Adrenal gland (tissue), 12 donors: ENCODE data around the gene BCL11B. TPM values are rescaled to one million over a fixed set of nuclear protein-coding genes. Genes with fewer than 3 reads are reported as not detected.

Source experiments
- DNase-seq, 7 donors: peaks; one replicate each; pipeline ENCODE4 v3.0.0-alpha.2; 2019 to 2020
- H3K27ac ChIP-seq, 5 donors: fragments of 200-600 bp; sonication (generic) in 4 of 5; 1 replicate in 3 of 5; 2 replicates in 2 of 5; pipeline versions ENCODE4 v1.5.1 to v1.8.0; 2016 to 2020; ENCODE audit warnings: mild to moderate bottlenecking in 1 of 5
- H3K27me3 ChIP-seq: fragments of 200-600 bp; 2 replicates; pipeline ENCODE4 v1.8.0; 2021
- H3K36me3 ChIP-seq, 2 donors: fragments of 200-600 bp; replicated peaks in 1 of 2; 1 replicate in 1 of 2; 2 replicates in 1 of 2; pipeline versions ENCODE4 v1.5.1 to v1.8.0; 2018 to 2022
- H3K4me1 ChIP-seq, 2 donors: fragments of 200-600 bp; replicated peaks in 1 of 2; 1 replicate in 1 of 2; 2 replicates in 1 of 2; pipeline versions ENCODE4 v1.5.1 to v1.8.0; 2018 to 2021
- H3K4me3 ChIP-seq, 4 donors: fragments of 200-600 bp; sonication (generic) in 3 of 4; one replicate each; pipeline ENCODE4 v1.5.1; 2016 to 2018
- H3K9me3 ChIP-seq, 3 donors: fragments of 200-600 bp; sonication (generic) in 1 of 3; replicated peaks in 1 of 3; 1 replicate in 2 of 3; 2 replicates in 1 of 3; pipeline versions ENCODE4 v1.5.1 to v1.8.0; 2016 to 2021
- POLR2A ChIP-seq, 2 donors: fragments of 450-650 bp; IDR thresholded peaks; one replicate each; pipeline ENCODE4 v1.6.1; 2017; ENCODE audit warnings: antibody characterized with exemption in 2 of 2, mild to moderate bottlenecking in 2 of 2, moderate library complexity in 1 of 2
- WGBS, 4 donors: extraction: QIAGEN DNeasy Blood & Tissue Kit in 2 of 4; methylation state at CpG; one replicate each; pipeline versions ENCODE4 v1.1.5 to v1.1.7; 2013 to 2017; 5-methylcytosine and 5-hydroxymethylcytosine counted together
- intact Hi-C, 2 donors: fragments of 100-400 bp; cut with DNase I; formaldehyde crosslinking; loops; one replicate each; pipeline versions ENCODE4 v1.14.1 to v1.15.0; 2022 to 2023
- polyA plus RNA-seq, 3 donors: library from polyadenylated mRNA; stranded (reverse); fragments of 200-250 nt in 2 of 3; fragments of 350-450 nt in 1 of 3; fragmentation: Illumina TruSeq in 1 of 3; extraction: RNeasy Lipid Tissue Mini Kit (QIAGEN cat#74804) in 1 of 3; gene quantifications; one replicate each; pipeline ENCODE4 v1.2.3, GENCODE V29; 2013 to 2014
- total RNA-seq, 9 donors: library from RNA; depleted of rRNA in 4 of 9; stranded (reverse); fragments of >200 nt in 4 of 9; fragments of 120-200 nt in 1 of 9; fragmentation: NEBNext Ultra II Directional in 1 of 9; extraction: Animal tissue kit (Norgen Biotek cat#: 25700) in 1 of 9; gene quantifications; one replicate each; pipeline versions ENCODE4 v1.1.0 to v1.2.4, GENCODE V29; 2013 to 2023
- TF ChIP-seq, protein P1 (sequence below), 6 experiments: fragments of 450-650 bp in 4 of 6; fragments of 200-600 bp in 2 of 6; sonication (generic) in 1 of 6; IDR thresholded peaks; 1 replicate in 5 of 6; 2 replicates in 1 of 6; pipeline versions ENCODE4 v1.5.1 to v1.8.0; 2016 to 2021; ENCODE audit warnings: antibody characterized with exemption in 6 of 6, mild to moderate bottlenecking in 2 of 6, moderate library complexity in 1 of 6
- donor health status: healthy with polysubstance abuse.
- donor health status: Bipolar disorder and iron deficiency.
- donor health status: DM: yes; HTN: yes; CAD: no.
- donor health status: DM: no; HTN: no; CAD: no.
- donor health status: DM: no; HTN: no; CAD: no.
- donor health status: DM: yes; HTN: yes; CAD: no.

Gene BCL11B
- total and polyA plus RNA-seq, 12 donors, result 0.24 to 3.2 (median 0.54) TPM

GRCh38 chr14:99198746-99199502 lies 73.1 kb downstream of the BCL11B start:
- H3K27me3 ChIP-seq, result no peaks in the 10 kb centered on the region
- TF ChIP-seq, protein P1, sequence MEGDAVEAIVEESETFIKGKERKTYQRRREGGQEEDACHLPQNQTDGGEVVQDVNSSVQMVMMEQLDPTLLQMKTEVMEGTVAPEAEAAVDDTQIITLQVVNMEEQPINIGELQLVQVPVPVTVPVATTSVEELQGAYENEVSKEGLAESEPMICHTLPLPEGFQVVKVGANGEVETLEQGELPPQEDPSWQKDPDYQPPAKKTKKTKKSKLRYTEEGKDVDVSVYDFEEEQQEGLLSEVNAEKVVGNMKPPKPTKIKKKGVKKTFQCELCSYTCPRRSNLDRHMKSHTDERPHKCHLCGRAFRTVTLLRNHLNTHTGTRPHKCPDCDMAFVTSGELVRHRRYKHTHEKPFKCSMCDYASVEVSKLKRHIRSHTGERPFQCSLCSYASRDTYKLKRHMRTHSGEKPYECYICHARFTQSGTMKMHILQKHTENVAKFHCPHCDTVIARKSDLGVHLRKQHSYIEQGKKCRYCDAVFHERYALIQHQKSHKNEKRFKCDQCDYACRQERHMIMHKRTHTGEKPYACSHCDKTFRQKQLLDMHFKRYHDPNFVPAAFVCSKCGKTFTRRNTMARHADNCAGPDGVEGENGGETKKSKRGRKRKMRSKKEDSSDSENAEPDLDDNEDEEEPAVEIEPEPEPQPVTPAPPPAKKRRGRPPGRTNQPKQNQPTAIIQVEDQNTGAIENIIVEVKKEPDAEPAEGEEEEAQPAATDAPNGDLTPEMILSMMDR (IDR thresholded peaks at IDR 0.05), result no peak
- no peak overlapping the region for H3K27ac ChIP-seq
- no peaks in the 10 kb centered on the region for H3K36me3 ChIP-seq
- intact Hi-C loops, result no loop called here
- DNase-seq, result no peak
- no peaks in the 10 kb centered on the region for H3K9me3 ChIP-seq
- H3K4me1 ChIP-seq, result no peaks in the 10 kb centered on the region
- WGBS, 4 donors, result 85 to 87% (median 86%) methylated on average over 24 of the region's 24 CpGs
- H3K4me3 ChIP-seq, result no peak overlapping the region

DNA sequence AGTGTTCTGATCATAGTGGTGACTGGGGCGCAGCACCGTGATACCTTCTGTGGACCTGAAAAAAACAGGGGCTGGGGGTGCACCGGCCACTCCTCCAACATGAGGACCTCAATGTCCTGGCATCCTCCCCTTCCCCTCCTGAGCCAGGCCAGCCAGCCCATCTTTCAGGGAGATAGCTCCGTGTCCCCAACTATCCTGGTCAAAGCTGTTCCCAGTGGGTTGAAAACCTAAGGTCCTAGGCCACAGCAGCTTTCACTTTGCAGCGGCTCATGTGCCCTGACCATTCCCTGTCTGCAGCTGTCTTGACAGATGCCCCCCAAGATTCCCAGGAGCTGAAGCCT lies 75.7 kb downstream of the BCL11B start:
- Histone ChIP-seq H3K27me3 (no peaks in the 10 kb centered on the region), H3K27ac (no peak overlapping the region), H3K4me3 (no peak overlapping the region), H3K36me3 (no peaks in the 10 kb centered on the region), H3K4me1 (peaks cover 0 to 7% of the 10 kb centered on the region in 2 donors), H3K9me3 (no peaks in the 10 kb centered on the region)
- intact Hi-C loops, result no loop called here
- no peak for DNase-seq
- TF ChIP-seq, protein P1 (IDR thresholded peaks at IDR 0.05), result no peak
- TF ChIP-seq POLR2A (IDR thresholded peaks at IDR 0.05), result no peak
- WGBS, 4 donors, result 71 to 93% (median 92%) methylated on average over 3 to 5 of the region's 5 CpGs

DNA sequence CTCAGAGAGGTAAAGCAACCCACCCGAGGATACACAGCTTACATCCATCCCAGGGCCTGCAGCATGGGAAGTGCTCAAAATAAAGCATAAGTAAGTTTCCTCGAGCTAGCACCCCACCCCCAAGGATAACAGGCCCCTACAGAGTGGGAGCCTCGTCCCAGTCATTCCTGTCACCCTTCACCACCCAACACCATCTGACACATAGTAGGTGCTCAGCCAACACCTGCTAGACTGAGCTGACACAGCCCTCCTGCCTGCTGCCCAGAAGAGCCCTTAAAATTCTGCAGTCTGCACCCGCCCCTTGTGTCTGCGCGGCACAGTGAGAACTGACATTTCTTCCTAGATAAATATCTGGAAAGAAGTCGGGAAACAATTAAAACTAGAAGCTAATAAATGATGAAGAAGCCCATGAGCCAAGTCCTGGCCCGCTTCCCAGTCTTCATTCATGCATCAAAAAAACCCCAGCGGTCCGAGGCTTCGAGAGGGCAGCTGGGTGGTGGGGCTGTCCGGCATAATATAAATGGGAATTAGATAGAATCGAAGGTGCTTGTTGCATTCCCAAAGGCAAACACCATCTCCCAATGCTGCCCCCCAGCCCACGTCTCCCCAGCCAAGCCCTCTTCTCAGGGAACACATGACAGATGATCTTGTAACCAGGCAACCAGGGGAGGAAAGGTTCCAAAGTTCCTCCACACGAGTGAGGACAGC lies 76.2 kb downstream of the BCL11B start:
- 48 to 56% (median 53%) methylated on average over 12 to 15 of the region's 15 CpGs for WGBS, 4 donors
- DNase-seq, result peak in 2 of 7 donors; percentile 23 to 25
- Histone ChIP-seq H3K9me3 (no peaks in the 10 kb centered on the region), H3K4me1 (peaks cover 0 to 9% of the 10 kb centered on the region in 2 donors), H3K36me3 (no peaks in the 10 kb centered on the region), H3K27ac (no peak overlapping the region), H3K27me3 (no peaks in the 10 kb centered on the region), H3K4me3 (no peak overlapping the region)
- intact Hi-C loops, result no loop called here
- TF ChIP-seq POLR2A (IDR thresholded peaks at IDR 0.05), result no peak
- TF ChIP-seq, protein P1 (IDR thresholded peaks at IDR 0.05), result no peak

- Histone ChIP-seq H3K4me1 (peaks cover 0 to 9% of the 10 kb centered on the region in 2 donors), H3K27me3 (no peaks in the 10 kb centered on the region), H3K36me3 (no peaks in the 10 kb centered on the region), H3K4me3 (no peak overlapping the region), H3K27ac (no peak overlapping the region), H3K9me3 (no peaks in the 10 kb centered on the region)
- 82 to 93% (median 90%) methylated on average over 9 to 13 of the region's 13 CpGs for WGBS, 4 donors
- intact Hi-C loops, result no loop called here
- TF ChIP-seq POLR2A (IDR thresholded peaks at IDR 0.05), result no peak
- TF ChIP-seq, protein P1 (IDR thresholded peaks at IDR 0.05), result no peak
- DNase-seq, result no peak
These were observed 77.3 kb downstream of the BCL11B start for GRCh38 chr14:99194736-99195135.
